Measurements from ENCODE around the gene FBXO10.

Gene FBXO10

DNA sequence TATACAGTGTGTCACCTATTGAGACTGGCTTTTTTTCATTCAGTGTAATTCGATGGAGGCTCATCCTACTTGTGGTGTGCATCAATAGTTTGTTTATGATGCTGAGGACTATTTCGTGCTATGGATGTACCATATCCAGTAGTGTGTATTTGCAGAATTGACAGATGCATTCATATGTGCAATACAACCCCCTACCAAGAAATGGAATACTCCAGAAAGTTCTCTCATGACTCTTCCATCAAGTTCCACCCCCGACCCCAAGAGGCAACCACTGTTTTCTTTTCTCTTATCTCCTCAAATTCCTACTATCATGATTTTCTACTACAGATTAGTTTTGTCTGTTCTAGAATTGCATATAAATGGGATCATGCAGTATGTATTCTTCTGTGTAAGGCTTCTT, 21.9 kb downstream of the FBXO10 start:
- no peak for DNase-seq (ENCODE audit: low read depth in 1 of 2, low spot score in 1 of 2)

DNA sequence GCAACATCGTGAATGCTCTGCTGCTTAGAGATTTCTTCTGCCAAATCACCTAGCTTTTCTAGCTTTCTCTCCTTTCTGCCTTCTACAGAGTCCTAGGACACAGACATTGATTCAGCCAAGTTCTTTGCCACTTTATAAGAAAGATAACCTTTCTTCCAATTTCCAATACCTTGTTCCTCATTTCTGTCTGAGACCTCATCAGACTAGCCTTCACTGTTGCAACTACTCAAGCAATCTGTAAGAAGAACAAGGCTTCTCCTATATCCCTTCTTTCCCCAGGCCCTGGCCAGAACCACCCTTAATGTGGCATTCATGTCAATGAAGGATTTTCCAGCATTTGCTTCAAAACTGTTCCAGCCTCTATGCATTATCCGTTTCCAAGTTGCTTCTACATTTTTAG, 24.3 kb downstream of the FBXO10 start:
- no peak for DNase-seq (ENCODE audit: low read depth in 1 of 2, low spot score in 1 of 2)

DNA sequence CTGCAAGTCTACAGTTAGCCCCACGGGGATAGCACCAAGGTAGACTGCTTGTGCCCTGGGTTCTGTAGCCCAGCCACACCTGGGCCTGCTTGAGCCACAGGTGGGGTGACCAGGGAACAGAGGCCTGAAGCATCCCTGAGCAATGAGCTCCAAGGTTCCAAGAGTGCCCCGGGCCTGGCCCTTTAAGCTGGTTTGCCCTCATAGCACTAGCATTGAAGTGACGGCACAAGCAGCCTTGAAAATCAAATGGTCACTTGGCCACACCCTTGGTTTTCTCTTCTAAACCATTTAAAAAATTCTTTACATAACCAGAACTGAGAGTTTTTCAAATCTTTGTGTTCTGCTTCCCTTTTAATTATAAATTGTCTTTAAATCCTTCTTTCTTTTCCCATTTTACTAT, 24.7 kb downstream of the FBXO10 start:
- no peak for DNase-seq (ENCODE audit: low read depth in 1 of 2, low spot score in 1 of 2)

DNA sequence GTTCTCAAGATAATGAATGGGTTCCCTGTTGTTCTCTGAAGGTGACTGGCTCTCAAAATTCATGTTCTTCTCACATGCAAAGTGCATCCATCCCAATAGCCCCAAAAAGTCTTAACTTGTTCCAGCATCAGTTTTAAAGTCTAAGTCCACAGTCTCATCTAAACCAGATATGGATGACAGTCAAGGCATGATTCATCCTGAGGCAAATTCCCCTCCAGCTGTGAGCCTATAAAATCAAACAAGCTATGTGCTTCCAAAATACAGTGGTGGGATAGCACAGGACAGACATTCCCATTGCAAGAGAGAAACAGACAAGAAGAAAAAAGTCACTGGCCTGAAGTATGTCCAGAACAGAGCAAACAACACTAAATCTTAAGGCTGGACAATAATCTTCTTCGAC, 25.4 kb downstream of the FBXO10 start:
- DNase-seq (ENCODE audit: low read depth in 1 of 2, low spot score in 1 of 2) = no peak

DNA sequence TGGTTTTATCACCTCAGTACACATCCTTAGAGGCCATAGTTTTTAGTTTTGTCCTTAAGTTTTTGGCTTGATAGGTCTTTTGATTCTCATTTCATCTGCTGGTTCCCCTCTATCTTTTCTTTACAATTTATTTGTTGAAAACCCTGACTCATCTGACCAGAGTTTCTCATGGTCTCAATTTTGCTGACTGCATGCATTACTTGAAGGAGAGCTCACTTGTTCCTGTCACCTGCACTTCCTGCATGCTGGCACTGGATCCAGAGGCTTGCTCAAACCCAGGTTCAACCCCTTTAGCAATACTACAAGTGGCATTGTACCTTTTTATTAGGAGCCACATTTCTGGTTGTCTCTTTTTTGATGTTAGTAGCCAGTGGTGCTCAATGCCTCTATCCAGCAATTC, 26.7 kb downstream of the FBXO10 start:
- DNase-seq (ENCODE audit: low read depth in 1 of 2, low spot score in 1 of 2) = no peak

DNA sequence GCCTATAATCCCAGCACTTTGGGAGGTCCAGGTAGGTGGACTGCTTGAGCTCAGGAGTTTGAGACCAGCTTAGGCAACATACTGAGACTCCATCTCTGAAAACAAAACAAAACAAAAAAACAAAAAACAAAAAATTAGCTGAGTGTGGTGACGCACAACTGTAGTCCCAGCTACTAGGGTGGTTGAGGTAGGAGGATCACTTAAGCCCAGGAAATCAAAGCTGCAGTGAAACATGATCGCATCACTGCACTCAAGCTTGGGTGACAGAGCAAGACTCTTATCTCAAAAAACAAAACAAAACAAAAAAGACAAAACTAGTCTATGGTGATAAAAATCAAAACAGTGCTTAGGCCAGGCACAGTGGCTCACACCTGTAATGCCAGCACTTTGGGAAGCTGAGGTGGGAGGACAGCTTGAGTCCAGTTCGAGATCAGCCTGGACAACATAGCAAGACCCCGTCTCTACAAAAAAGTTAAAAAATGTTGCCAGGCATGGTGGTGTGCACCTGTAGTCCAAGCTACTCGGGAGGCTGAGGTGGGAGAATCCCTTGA, 28.8 kb downstream of the FBXO10 start:
- DNase-seq (ENCODE audit: low read depth in 1 of 2, low spot score in 1 of 2) = no peak

DNA sequence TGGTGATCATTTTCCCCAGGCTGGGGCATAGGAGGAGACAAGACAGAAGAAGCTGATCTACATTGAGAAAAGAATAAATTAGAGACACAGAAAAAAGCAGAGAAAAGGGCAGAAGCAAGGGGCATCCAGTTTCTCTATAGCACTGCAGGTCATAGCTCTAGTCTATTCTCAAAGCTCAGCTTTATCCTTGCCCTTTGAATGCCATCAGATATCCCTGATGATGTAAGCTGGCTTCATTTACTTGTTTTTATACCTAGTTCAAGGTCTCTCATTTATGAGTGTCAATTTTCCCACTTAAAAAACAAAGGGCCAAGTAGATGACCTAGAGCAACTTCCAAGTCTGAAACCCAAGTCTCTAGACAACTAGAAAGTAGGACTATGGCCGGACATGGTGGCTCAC, 32.7 kb downstream of the FBXO10 start:
- DNase-seq (ENCODE audit: low read depth in 1 of 2, low spot score in 1 of 2) = no peak

DNA sequence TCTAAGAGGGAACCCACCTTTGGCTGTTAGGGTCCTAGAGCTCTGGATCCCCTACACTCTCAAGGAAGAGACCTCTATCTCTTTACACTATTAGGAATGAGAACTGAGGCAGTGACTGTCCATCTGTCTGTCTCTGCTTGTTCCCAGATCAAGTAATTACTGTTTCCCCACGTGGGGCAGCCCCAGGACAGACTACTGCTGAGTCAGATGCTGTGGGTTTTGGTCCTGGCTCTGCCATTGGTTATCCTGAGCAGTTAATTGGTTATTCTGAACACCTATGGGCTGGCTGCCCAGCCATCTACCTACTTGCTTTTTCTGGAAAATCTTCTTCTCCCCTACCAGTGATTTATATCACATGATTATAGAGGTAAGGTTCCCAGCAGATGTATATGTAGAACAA, 33.3 kb downstream of the FBXO10 start:
- DNase-seq (ENCODE audit: low read depth in 1 of 2, low spot score in 1 of 2) = no peak

DNA sequence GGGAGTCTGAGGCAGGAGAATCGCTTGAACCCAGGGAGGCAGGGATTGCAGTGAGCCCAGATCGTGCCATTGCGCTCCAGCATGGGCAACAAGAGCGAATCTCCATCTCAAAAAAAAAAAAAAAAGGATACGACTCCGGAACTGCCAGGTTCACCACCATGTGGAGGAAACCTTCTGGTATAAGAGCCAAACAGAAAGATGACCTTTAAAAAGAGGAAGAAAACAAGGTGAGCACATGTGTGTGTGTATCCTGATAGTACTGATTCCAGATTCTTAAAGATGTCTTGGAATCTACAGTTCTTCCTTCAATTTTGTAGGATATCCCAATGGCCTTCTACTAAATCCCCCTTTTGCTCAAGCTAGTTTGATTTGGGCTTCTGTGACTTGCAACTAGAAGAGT, 33.7 kb downstream of the FBXO10 start:
- no peak for DNase-seq (ENCODE audit: low read depth in 1 of 2, low spot score in 1 of 2)

DNA sequence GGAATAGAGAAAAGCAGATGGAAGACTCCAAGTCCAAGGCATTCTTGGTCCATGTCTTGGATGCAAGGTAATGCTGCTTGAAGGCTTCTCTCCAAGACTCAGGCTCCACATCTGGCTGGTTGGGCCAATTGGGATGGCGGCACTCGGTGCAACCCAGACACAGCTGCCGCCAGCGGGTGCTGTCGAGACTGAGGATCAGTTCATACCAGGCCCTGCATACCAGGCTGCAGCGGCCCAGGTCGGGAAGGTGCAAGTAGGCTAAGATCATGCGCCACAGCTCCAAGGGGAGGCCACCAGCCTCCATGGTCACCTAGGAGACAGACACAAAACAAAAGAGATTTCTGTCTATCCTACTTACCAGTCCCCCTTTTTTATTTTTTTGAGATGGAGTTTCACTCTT, 34.7 kb downstream of the FBXO10 start:
- no peak for DNase-seq (ENCODE audit: low read depth in 1 of 2, low spot score in 1 of 2)

DNA sequence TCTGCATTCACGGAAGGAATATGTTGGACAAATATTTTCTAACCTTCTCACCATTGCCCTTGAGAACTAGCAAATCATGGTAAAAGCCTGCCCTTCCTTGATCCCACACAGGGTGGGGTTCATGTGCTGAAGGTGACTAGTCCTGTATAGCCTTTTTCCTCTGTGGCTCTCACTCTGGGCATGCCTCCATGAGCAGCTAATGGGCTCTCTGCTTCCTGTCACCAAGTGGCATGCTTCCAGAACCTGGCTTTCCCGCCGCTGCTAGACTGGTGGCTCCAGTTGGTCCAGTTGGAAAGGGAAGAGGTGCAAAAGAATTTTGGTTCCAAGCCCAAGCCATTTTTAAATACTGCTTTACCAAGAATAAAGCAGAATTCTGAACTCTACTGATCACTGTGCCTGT, 35.5 kb downstream of the FBXO10 start:
- DNase-seq (ENCODE audit: low read depth in 1 of 2, low spot score in 1 of 2) = no peak

DNA sequence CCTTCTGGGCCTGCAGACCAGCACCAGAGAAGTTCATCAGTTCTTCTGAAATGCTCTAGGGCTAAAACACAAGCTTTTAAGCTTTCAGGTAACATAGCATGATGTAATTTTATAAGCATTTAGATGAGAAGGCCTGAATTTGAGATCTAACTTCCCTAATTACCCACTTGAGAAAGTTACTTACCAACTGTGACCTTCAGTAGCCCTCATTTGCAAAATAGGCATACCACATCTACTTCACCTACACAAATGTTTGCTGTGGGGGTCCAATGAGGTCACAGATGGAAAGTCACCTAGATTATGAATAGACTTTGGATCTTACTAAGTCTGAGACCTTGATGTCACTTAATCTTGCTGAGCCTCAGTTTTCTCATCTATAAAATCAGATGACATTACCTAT, 36.5 kb downstream of the FBXO10 start:
- DNase-seq (ENCODE audit: low read depth in 1 of 2, low spot score in 1 of 2) = no peak

DNA sequence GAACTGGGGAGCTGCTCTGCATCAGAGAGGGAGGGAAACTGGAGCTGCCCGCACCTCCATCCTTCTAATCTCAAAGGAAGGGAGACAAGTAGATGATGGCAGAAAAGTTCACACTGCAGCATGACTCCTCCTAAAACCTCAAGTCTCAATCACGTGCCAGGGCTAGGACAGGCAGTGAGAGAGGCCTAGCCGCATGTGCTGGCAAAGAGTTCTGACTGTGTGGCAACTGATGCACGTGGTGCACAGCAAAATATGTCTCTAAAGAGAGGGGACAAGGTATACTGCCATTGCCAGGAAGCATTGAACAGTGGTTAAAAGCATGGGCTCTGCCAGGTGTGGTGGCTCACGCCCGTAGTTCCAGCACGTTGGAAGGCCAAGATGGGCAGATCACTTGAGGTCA, 38.1 kb downstream of the FBXO10 start:
- DNase-seq (ENCODE audit: low read depth in 1 of 2, low spot score in 1 of 2) = no peak

DNA sequence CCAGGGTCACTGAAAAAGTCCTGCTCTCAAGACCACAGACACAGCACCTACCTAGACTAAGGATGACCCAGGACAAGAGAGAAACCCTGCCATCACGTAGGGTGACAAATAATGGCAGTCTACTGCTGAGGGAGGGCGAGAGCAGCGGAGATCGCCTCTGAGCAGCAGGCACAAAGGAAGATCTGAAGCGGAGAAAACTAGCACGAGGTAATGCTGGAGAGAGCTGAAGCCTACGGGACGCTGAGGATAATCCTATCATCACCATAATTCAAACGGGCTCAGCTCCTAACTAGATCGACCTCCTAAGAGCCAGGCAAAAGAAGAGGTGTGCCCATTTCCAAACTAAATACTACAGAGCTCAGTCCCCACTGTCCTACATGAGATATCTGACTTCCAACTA, 41.3 kb downstream of the FBXO10 start:
- no peak for DNase-seq (ENCODE audit: low read depth in 1 of 2, low spot score in 1 of 2)

DNA sequence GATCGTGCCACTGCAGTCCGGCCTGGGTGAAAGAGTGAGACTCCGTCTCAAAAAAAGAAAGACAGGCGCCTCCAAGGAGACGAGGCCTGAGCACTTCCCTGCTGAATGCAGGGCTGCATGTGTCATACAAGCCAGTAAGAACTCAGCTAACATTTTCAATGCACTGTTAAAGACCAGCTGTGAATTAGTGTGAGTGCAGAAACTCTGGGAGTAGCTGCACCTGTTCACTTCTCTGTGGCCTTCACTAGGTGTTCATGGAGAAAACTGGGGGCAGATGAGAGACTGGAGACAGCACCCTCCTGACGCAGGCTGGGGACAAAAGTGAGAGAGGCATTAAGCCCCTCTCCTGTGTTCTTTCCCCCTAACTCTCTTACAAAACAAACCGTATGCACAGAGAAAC, 41.8 kb downstream of the FBXO10 start:
- no peak for DNase-seq (ENCODE audit: low read depth in 1 of 2, low spot score in 1 of 2)

DNA sequence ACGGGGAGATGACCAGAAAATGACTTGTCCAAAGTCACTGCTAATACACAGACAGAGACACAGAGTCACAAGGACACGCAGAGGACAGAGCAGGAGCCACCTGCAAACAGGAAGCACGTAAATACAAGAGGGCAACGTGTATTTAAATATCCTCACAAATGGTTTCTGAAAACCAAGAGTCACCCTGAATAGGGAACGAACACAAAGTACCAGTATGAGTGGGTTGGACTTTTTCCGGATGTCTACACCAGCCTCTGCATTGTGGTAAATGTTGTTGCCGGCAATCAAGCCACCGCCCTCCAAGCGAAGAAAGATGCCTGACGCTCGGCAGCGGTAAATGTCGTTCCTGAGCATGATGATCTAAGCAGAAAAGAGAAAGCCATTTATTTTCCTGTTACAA, 44.5 kb downstream of the FBXO10 start:
- peak; percentile 23 to 26 for DNase-seq (ENCODE audit: low read depth in 1 of 2, low spot score in 1 of 2)

DNA sequence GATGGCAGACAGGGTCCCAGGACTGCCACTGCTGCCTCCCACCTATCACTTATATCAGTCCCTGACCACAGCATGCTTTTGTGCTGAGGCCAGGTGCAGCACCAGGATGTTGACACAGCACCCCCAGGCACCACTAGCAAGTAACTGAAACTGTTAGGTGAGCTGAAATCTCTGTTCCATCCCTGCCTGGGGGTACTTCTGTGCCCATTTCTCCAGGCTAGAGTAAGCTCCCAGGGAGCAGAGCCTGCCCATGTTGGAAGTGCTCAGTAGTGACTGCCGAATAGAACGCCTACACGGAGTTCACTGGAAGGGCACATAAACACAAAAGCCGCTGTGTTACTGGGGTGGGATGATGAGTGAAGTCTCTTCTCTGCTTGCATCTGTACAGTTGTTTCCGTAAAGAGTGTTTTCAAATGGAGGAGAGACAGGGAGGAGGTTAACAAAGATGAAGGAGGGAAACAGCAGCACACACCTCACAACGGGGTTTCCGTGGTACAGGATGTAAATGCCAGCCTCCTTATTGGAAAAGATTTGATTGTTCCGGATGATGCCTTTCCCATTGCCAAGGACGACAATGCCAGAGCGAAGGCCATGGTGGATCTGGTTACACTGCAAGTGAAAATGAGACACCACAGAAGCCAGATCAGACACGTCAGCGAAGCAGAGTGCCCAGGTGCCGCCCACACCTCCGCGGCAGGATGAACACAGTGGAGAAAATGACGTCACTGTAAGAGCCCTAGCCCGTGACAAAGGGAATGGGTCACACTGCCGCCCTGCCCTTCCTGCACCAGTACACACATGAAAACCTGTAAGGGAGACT, 47.3 kb downstream of the FBXO10 start:
- peak; percentile 52 to 71 for DNase-seq (ENCODE audit: low read depth in 1 of 2, low spot score in 1 of 2)

DNA sequence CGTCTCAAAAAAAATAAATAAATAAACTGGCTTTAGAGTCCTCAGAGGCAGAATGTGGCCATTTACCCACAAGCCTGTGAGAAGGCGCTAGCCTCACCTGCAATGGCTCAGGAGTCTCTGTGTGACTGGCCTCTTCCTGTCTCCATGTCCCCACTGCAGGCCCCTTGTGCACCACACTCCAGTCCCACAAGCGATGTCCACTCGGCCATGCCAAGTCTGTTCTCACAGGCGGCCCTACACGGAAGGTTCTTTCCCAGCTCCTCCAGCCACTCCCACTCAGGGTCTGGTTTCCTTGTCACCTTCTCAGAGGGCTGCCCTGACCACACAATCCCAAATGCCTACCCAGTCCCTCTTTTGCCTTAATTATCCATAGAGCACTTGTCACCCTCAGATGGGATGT, 52.3 kb downstream of the FBXO10 start:
- no peak for DNase-seq (ENCODE audit: low read depth in 1 of 2, low spot score in 1 of 2)

DNA sequence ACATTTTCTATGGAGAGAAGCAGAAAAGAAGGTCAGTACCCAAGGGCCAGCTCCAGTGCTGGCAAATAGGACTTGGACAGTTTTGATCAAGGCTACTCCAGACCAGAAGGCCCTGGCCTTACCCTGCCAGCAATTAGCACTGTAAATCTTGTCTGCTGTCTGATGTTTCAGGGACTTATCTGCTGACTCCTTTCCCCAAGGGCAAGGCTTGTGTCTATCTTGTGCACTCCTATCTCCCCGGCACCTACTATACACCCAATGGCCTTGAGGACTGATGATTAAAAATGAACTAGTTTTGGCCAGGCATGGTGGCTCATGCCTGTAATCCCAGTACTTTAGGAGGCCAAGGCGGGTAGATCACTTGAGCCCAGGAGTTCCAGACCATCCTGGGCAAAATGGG, 53.2 kb downstream of the FBXO10 start:
- no peak for DNase-seq (ENCODE audit: low read depth in 1 of 2, low spot score in 1 of 2)

DNA sequence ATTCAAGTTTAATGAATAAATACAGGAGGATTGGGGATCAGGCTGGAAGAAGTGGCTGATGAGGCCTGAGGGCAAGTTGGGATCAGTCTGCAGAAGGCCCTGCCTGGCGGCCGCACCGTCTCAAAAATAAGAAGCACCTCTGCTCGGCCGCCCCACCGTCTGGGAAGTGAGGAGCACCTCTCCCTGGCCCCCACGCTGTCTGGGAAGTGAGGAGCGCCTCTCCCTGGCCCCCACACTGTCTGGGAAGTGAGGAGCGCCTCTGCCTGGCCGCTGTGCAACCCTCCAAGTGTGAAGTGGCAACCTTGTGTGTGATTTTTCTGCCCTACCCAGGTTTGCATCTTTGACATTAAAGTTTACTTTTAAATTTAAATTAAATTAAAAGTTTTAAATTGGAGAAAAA, 55.1 kb downstream of the FBXO10 start:
- DNase-seq (ENCODE audit: low read depth in 1 of 2, low spot score in 1 of 2) = no peak

DNA sequence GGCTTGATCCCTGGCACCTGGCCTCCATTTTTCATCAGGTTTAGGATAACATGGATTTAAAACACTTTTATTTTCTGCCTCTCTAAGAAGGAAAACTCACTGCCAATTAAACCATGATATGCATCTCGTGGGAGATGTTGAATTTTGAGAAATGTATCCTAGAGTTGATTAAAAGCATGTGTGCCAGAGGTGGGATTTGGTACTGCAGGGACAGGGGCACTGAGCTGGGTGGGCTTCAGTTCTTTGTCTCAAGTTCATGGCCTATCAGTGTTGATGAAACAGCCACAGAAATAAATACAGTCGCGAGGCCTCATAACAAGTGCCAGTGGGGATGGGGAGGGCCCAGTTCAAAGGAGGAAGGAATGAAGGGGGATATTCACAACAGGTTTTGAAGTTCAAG, 55.5 kb downstream of the FBXO10 start:
- DNase-seq (ENCODE audit: low read depth in 1 of 2, low spot score in 1 of 2) = no peak

DNA sequence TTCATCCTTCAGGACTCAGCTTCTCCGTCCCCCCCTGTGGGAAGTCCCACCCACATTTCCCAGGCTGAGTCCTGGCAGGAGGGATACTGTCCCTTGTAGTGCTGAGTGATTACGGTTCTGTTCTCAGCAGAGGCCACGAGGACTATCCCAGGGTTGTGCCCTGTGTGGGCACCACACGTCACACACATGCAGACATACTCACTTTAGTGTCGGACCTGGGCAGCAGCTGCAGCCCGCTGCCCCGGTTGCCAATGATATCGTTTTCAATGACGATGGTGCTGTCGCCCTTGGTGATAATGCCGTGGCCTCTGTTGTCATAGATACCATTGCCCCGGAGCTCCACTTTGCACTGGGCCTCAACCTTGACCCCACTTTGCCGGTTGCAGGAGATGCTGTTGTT, 58.3 kb downstream of the FBXO10 start:
- no peak for DNase-seq (ENCODE audit: low read depth in 1 of 2, low spot score in 1 of 2)

DNA sequence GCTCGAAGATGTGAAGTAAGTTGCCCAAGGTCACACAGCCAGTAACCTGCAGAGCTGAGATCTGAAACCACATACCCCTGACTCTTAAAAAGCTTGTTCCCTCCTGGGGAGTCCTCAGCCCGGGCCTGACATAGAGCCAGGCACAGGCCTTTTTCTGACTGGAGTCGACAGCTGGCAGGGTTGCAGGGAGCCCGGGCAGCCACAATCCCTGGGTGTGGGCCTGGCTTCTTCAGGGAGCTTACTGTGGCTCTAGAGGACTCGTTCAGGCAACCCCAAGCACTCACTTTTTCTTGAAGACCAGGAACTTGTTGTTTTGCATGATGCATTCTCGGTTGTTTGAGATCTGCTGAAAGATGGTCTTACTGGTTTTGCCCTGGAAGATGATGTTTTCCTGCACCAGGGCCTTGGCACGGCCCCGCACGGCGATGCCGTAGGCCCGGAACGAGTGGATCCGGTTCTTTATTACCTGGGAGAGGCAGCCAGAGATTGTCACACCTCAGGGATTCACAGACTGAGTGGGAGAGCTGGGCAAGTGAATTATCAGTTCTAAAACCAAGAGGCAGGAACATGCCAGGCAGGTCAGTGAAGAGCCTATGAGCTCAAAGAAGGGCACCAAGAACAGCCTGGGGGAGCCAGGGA, 60.4 kb downstream of the FBXO10 start:
- no peak for DNase-seq (ENCODE audit: low read depth in 1 of 2, low spot score in 1 of 2)
